Measurements from ENCODE around the gene ACAA2. TPM values are rescaled to one million over a fixed set of nuclear protein-coding genes. Genes with fewer than 3 reads are reported as not detected.

Gene ACAA2
- total RNA-seq, 1 donor from 2014 or later, result 99.0 TPM

GRCh38 chr18:49749563-49749962 lies 63.8 kb downstream of the ACAA2 start:
- DNase-seq (ENCODE audit: extremely low spot score, unreplicated experiment), result no peak
- Mint-ChIP-seq H3K36me3 (no peaks in the 10 kb centered on the region), H3K9me3 (no peaks in the 10 kb centered on the region), H3K27ac (no peak overlapping the region), H3K4me3 (no peak overlapping the region), H3K4me1 (ENCODE audit: unreplicated experiment) (no peaks in the 10 kb centered on the region), H3K27me3 (peaks cover 14% of the 10 kb centered on the region)
- TF ChIP-seq CTCF (conservative IDR thresholded peaks at IDR 0.05), result no peak

GRCh38 chr18:49747876-49748275 lies 65.5 kb downstream of the ACAA2 start:
- Mint-ChIP-seq H3K4me3 (no peak overlapping the region), H3K36me3 (no peaks in the 10 kb centered on the region), H3K9me3 (no peaks in the 10 kb centered on the region), H3K4me1 (ENCODE audit: unreplicated experiment) (peaks cover 5% of the 10 kb centered on the region), H3K27ac (no peak overlapping the region), H3K27me3 (peaks cover 20% of the 10 kb centered on the region)
- no peak for DNase-seq (ENCODE audit: extremely low spot score, unreplicated experiment)
- TF ChIP-seq CTCF (conservative IDR thresholded peaks at IDR 0.05), result no peak

GRCh38 chr18:49745045-49746014 lies 68.0 kb downstream of the ACAA2 start:
- H3K4me1 Mint-ChIP-seq (ENCODE audit: unreplicated experiment), result peaks cover 5% of the 10 kb centered on the region
- H3K27ac Mint-ChIP-seq, result no peak overlapping the region
- peaks cover 7% of the 10 kb centered on the region for H3K27me3 Mint-ChIP-seq
- H3K4me3 Mint-ChIP-seq, result no peak overlapping the region
- H3K9me3 Mint-ChIP-seq, result no peaks in the 10 kb centered on the region
- H3K36me3 Mint-ChIP-seq, result no peaks in the 10 kb centered on the region
- no peak for DNase-seq (ENCODE audit: extremely low spot score, unreplicated experiment)
- TF ChIP-seq CTCF (conservative IDR thresholded peaks at IDR 0.05), result no peak

- Mint-ChIP-seq H3K36me3 (no peaks in the 10 kb centered on the region), H3K27me3 (peaks cover 7% of the 10 kb centered on the region), H3K9me3 (no peaks in the 10 kb centered on the region), H3K27ac (no peak overlapping the region), H3K4me3 (no peak overlapping the region), H3K4me1 (ENCODE audit: unreplicated experiment) (peaks cover 5% of the 10 kb centered on the region)
- TF ChIP-seq CTCF (conservative IDR thresholded peaks at IDR 0.05), result no peak
- DNase-seq (ENCODE audit: extremely low spot score, unreplicated experiment), result no peak
These were observed 68.8 kb downstream of the ACAA2 start for GRCh38 chr18:49744376-49745008.

GRCh38 chr18:49743117-49743567 lies 70.2 kb downstream of the ACAA2 start:
- H3K36me3 Mint-ChIP-seq, result no peaks in the 10 kb centered on the region
- no peak for DNase-seq (ENCODE audit: extremely low spot score, unreplicated experiment)
- H3K27me3 Mint-ChIP-seq, result peaks cover 7% of the 10 kb centered on the region
- no peaks in the 10 kb centered on the region for H3K9me3 Mint-ChIP-seq
- no peak overlapping the region for H3K4me3 Mint-ChIP-seq
- no peak overlapping the region for H3K27ac Mint-ChIP-seq
- no peak for TF ChIP-seq CTCF (conservative IDR thresholded peaks at IDR 0.05)
- peaks cover 5% of the 10 kb centered on the region for H3K4me1 Mint-ChIP-seq (ENCODE audit: unreplicated experiment)
